GM12874 (cell line): ENCODE measurements around the gene TRIM24.
A peak's percentile ranks its signal among the peaks of the same experiment; 100 is the strongest.

Source experiments
- TF ChIP-seq, protein P1 (sequence below): IDR thresholded peaks from 2 replicates; pipeline ENCODE4 v1.5.1; 2011; ENCODE audit warnings: low read depth, mild to moderate bottlenecking, control low read depth, low read length, moderate library complexity; ENCODE audit not compliant: insufficient read depth

The TRIM24 gene

DNA sequence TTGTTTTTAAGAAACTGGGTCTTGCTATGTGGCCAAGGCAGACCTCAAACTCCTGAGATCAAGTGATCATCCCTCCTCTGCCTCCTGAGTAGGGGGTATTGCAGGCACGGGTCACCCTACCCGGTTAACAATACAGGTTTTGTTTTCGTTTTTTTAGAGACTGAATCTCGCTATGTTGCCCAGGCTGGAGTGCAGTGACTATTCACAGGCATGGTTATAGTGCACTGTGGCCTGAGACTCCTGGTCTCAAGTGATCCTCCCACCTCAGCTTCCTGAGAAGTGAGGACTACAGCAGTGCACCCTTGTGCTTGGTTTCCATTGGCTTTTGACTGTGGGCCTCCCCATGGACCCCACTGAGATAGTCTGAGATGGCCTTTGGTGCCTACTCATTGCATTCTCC lies 3.8 kb upstream of the TRIM24 start:
- TF ChIP-seq, protein P1, sequence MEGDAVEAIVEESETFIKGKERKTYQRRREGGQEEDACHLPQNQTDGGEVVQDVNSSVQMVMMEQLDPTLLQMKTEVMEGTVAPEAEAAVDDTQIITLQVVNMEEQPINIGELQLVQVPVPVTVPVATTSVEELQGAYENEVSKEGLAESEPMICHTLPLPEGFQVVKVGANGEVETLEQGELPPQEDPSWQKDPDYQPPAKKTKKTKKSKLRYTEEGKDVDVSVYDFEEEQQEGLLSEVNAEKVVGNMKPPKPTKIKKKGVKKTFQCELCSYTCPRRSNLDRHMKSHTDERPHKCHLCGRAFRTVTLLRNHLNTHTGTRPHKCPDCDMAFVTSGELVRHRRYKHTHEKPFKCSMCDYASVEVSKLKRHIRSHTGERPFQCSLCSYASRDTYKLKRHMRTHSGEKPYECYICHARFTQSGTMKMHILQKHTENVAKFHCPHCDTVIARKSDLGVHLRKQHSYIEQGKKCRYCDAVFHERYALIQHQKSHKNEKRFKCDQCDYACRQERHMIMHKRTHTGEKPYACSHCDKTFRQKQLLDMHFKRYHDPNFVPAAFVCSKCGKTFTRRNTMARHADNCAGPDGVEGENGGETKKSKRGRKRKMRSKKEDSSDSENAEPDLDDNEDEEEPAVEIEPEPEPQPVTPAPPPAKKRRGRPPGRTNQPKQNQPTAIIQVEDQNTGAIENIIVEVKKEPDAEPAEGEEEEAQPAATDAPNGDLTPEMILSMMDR = no peak

DNA sequence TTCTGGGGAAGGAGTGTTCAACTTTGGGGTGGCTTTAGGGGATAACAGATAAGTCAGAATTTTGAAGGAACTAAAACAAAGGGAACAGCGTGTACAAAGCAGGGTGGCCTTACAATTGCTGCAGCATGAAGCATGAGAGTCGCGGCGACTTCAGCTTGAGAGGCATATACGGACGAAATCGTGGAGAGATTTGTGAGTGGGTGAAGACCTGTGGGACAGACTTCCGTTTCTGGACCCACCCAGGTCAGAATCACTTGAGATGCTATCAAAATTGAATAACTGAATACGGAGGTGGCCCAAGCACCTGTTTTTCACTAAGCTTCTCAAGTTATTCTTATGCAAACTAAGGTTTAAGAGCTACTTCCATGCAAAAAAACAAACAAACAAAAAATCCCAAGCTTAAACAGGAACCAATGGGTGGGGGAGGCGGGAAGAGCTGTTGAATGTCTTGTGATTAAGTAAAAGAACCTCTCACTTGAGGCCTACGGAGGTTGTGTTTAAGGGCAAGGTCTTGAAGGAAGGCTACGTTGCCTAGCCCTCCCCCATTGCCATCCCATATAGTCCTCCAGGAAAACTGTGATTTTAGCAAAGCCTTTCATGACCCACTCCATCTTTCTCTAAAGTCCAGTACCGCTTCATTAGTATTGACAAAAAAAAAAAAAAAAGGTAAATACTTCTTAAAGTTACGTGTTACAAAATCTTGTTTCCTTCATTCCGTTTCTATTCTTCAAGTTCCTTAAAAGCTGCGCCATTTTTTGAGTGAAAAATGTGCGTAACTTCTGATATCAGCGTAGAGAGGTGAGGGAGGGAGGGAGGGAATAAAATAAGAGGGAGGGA lies 1.3 kb upstream of the TRIM24 start:
- TF ChIP-seq, protein P1 = no peak

DNA sequence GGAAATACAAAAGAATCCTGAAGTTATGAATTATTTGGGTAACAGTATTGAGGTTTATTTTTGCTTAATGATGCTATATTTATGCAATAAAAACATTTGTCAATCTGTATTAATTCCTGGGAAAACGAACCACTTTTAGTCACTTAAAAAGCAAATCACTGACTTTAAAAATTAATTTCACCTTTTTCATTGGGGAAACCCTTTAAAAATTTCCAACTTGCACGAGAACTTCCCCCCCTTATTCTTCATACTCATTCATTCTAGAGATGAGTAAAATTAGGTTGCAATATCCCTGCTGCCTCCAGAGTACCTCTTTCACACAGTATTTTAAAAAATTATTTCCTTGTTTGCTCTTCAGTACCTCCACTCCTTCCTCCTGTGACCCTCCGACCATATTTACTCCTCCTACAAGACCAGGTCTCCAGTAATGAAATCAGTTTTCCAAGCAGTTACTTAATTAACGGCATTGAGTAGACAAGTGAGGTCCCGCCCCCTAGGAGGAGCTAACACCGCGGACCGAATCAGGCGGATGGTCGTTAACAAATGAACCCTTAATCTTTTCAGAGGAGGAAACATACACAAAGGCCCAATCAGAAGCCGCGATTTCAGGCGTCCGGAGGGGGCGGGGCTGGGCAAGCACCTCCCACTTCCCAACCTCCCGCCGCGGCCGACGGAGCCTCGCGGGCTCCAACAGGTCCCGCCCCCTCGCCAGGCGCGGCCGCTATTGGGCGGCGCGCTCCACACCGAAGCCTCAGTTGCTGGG lies 465 bp upstream of the TRIM24 start:
- TF ChIP-seq, protein P1 = no peak

- TF ChIP-seq, protein P1 = peak; percentile 16; the same call in 1 of the 2 replicates
Measured at GRCh38 chr7:138460649-138461607, 869 bp downstream of the TRIM24 start.

GRCh38 chr7:138465046-138465445 lies 5.0 kb downstream of the TRIM24 start:
- TF ChIP-seq, protein P1 = no peak

- TF ChIP-seq, protein P1 = no peak
Measured at GRCh38 chr7:138468244-138469123, 8.4 kb downstream of the TRIM24 start.
